NCI-H2227 (cell line): ENCODE data around the gene USP32.
"Not testable (repeated sequence)": the region's sequence is repeated elsewhere in the genome, so short reads cannot be mapped to it uniquely, and the experiment has no call there.

Source experiments
- DNase-seq: peaks from one replicate; lab custom pipeline; 2025; ENCODE audit not compliant: unreplicated experiment; lab: John Stamatoyannopoulos, UW

USP32 gene

DNA sequence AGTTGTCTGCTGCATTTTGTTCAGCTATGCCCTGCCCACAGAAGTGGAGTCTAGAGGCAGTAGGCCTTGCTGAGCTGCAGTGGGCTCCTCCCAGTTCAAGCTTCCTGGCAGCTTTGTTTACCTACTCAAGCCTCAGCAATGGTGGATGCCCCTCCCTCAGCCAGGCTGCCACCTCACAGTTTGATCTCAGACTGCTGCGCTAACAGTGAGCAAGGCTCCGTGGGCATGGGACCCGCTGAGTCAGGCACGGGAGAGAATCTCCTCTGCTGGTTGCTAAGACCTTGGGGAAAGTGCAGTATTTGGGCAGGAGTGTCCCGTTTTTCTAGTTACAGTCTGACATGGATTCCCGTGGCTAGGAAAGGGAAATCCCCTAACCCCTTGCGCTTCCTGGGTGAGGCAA, 49.4 kb downstream of the USP32 start:
- DNase-seq = not testable (repeated sequence)

DNA sequence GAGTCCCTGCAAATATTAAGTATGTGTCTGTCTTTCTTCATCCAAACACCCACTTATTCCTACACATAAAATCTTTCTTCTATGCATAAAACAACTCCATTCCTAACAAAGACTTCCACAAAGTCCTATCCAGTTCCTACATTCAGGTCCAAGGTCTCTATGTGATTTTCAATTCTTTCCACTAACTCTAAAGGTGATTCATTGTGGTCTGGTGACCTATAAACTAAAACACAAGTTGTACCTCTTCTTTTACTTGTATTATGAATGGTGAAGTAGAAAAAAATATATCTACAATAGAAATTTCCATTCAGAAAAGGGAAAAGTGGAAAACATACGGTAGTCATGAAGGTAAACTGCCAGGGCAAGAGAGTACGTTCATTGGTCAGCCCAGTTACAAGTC, 56.6 kb downstream of the USP32 start:
- DNase-seq = no peak

DNA sequence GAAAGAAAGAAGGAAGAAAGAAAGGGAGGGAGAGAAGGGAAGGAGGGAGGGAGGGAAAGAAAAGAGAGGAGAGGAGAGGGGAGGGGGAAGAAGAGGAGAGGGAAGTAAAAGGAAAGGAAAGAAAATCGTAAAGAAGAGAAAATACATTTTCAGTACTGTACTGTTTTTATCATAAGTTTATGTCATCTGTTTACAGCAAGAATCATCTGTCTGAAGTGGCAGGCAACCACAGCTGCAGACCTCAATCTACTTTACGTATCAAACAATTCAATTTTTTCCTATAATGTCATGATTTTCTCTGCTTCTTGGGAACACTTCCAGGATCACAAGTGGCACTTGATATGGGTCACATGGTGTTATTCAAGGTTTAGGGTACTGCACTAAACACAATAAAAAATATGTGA, 58.3 kb downstream of the USP32 start:
- peak; percentile 60 for DNase-seq

DNA sequence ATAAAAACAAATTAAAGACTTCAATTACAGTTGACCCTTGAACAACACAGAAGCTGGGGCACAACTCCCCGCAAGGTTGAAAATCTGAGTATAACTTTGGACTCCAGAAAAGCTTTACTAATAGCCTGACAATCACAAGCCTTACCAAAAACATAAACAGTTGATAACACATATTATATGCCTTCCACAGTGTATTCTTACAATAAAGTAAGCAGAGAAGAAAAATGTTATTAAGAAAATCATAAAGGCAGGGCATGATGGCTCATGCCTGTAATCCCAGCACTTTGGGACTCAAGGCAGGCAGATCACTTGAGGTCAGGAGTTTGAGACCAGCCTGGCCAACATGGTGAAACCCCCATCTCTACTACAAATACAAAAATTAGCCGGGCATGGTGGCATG, 58.9 kb downstream of the USP32 start:
- DNase-seq = not testable (repeated sequence)

DNA sequence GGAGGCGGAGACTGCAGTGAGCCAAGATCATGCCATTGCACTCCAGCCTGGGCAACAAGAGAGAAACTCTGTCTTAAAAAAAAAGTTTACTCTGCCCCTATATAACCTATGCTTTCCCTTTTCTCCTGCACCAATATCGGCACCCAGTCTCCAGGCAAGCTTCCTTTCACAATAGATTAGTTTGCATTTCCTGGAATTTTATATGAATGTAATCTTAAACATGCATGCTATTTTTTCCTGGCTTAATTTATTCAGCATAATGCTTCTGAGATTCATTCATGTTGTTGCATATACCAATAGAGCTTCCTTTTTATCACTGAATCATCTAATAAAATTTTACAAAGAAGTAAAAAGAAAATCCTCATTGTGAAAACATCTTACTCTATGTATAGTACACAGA, 59.4 kb downstream of the USP32 start:
- DNase-seq = no peak

DNA sequence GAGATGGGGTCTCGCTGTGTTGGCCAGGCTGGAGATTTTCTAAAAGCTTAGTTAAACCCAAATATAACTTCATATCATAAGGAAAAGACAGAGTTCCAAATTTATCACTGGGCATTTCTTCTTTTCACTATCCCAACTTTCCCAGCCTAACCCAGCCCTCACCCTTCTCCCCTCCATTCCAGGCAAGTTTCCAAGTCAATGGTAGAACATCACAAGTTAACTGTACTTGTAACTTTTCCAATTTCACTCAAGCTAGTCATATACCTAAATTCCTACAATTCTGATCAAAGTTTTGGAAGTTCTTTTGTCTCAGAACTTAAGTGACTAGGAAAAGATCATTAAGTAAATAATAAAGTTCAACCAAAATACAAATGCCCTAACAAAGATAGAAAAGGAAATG, 61.2 kb downstream of the USP32 start:
- DNase-seq = no peak

DNA sequence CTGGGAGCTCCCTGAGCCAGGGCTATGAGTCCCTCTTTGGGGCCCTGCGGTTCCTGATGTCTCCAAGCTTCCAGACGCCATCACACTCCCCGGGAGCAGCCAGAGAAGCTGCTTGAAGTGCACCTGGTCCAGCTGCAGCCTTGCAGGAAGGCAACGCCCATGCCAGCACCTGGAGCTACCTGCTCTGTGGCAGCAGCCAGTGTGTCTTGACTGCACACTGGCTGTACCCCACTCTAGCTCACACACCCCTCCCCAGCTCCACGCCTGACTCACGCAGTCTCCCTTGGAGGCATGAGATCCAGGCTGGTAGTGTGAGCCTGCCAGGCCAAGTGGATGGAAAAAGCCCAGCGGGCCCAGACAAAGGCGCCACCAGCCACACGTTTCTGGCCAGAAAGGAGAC, 63.3 kb downstream of the USP32 start:
- DNase-seq = no peak

DNA sequence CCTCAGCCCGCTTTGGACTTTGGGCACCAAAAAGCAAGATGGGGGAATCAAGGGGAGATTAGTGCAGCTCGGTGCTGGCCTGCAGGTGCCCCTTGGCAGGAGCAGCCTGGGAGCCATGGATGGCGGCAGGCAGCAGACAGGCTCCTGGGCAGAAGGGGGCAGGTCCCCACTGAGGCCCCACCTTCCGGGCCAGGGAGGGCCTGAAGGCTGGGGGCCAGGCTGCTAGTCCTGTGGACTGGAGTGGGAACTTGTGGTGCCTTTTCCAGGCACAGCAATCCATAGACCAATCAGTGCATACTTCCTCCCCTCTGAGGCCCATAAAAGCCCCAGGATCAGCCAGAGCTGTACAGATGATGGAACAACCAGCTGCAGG, 64.0 kb downstream of the USP32 start:
- no peak for DNase-seq

DNA sequence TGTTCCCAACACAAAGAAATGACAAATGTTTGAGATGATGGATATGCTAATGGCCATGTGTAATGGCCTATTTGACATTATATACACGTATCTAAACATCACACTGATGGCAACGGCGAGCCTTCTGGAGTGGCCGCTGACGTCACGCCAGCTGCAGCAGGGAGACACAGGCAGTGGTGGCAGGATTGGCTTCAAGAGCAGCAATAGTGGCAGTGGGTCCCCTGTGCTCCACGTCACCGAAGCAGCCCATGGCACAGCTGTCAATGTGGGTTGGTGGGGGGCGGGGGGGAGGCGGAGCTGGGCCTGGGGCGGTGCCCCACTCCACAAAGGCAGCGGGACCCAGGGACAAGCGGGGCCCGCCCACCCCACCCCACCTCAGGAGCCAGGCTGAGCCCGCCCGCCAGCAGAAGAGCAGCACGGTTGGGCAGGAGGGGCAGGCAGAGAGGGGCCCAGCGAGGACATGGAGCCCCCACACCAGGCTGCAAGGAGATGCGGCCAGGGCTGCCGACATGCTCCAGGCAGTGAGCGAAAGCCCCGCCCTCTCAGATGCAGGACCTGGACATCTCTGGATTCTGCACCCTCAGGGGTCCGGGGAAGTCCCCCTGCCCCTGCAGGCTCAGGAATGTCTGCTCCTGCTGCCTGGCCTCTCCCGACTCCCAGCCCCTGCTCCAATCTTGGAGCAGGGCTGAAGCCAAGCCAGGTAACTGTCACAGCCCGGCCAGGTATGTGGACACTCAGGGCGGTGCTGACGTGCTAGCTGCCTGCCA, 64.6 kb downstream of the USP32 start:
- peak; percentile 52 for DNase-seq

DNA sequence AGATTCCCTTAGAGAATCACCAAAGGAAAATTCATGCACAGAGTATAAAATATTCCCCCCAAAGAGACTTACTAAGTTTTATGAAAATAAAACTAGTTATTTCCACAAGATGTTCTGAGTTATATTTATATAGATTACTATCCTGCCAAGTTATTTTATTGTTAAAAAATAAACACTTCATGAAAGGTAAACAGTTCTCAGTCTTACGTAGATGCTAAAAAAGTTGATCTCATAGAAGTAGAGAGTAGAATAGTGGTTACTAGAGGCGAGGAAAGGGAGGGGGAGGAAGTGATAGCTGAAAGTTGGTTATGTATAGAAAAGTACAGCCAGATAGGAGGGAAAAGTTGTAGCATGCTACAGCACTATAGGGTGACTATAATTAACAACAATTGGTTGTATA, 65.2 kb downstream of the USP32 start:
- no peak for DNase-seq

DNA sequence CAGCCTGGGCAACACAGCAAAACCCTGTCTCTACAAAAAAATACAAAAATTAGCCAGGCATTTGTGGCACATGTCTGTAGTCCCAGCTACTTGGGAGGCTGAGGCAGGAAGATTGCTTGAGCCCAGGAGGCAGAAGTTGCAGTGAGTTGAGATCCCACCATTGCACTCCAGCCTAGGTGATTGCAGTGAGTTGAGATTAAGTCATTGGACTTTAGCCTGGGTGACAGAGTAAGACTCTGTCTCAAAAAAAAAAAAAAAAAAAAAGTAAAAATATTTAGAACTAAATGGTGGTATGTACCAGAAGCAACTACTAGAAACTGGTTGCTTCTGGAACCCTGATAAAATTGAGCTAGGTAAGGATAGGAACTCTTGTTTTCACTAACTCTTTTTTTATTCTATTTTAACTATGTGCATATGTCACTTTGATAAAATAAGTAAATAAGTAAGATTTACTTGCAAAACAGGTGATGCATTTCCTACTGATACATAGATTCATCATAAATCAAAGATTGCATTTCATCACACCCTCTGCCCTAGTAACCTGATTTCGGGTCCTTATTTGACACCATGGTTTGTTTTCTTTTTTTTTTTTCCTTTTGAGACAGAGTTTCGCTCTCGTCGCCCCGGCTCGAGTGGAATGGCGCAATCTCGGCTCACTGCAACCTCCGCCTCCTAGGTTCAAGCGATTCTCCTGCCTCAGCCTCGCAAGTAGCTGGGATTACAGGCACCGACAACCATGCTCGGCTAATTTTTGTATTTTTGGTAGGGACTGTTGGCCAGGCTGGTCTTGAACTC, 66.0 kb downstream of the USP32 start:
- no peak for DNase-seq

DNA sequence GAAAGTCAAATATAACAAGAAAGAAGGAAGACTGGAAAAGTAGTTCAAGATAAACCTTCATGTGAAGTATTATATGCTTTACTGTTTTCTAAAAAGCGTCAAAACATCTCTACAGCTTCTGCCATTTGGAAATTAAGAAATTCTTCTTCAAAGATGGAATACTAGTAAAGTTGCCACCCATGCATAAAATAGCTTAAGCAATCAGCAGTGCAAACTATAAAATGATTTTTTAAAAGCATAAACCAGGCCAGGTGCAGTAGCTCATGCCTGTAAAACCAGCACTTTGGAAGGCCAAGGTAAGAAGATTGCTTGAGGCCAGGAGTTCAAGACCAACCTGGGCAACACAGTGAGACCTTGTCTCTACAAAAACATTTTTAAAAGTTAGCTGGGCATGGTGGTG, 68.2 kb downstream of the USP32 start:
- no peak for DNase-seq

DNA sequence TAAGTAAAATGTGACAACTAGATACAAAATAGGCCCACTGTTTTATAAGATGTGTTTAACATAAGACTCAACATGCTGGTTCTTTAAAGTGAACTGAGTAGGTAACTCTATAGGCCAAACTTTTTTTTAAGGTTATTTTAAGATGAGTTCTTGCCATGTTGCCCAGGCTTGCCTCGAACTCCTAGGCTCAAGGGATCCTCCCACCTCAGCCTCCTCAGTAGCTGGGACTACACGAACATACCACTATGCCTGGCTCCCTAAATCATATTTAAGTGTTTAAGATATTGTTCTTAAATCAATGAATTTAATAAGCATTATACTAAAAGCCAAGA, 69.9 kb downstream of the USP32 start:
- DNase-seq = no peak

DNA sequence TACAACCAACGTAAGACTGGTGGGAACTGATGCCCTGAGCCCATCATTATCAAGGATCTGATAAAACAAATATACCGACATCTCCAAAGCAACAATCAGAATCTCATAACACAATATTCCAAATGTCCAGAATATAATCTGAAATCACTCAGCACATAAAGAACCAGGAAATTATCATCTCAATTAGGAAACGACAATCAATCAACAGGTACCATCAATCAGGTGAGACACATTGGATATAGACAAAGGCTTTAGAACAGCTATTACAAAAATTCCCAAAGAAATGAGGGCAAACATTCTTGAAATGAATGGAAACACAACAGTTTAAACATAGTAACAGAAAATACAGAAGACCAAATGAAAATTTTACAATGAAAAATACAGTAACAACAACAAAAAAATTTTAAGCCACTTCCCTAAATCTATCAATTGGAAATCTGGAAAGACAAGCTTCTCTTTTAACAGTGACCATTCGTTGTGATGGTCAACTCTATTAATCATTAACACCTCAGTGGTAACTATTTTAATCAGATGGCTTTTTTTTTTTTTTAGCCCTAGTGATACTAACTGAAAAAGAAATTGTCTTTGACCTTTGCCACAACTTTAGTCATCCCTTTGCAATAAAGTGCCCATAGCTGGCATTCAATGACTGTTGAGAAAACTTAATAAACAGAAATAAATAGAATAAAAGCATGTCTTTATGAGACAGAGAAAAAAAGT, 70.4 kb downstream of the USP32 start:
- no peak for DNase-seq

DNA sequence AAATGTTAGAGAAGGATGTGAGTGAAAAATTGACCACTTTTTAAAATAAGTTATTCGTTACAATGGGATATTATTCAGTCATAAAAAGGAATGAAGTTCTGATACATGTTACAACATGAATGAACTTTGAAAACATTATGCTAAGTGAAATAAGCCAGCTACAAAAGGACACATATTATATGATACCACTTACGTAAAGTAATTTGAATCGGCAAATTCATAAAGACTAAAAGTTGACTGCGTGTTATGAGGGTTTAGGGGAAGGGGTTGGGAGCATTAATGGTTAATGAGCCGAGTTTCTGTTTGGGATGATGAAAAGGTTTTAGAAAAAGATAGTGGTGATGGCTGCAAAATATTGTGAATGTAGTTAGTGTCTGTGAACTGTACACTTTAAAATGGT, 73.1 kb downstream of the USP32 start:
- no peak for DNase-seq

DNA sequence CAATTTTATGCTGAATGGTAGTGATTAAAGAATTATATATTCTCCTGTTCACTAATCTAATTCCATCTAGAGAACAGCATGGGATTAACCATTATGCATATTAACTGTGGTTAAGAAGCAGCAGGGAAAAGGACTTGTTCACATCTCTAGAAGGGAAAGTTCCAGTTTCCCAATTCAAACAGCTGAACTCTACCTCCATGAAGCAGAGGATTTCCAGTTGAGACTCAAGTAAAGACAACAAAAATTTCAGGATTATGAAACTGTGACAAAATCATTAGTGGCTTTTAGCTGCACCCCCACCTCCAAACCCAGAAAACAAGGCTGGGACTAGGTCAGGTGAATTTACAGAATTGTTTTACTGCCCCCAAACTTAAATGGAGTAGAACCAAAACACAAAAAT, 73.6 kb downstream of the USP32 start:
- DNase-seq = no peak

DNA sequence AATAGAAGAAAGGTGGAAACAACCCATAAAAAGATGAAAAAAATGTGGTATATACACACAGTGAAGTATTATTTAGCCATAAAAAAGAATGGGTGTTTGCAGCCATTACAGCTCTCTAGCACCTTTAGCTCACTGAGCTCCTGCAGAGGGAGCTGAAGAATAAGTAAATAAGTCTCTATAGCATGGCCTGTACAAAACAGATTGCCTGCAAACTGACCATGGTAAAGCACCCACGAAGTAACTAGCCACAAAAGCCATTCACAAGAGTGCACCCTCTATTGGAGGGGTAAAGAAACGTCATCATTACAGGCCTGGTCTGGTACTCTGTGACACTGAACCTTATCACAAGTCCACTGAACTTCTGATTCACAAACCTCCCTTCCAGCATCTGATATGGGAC, 76.3 kb downstream of the USP32 start:
- no peak for DNase-seq

DNA sequence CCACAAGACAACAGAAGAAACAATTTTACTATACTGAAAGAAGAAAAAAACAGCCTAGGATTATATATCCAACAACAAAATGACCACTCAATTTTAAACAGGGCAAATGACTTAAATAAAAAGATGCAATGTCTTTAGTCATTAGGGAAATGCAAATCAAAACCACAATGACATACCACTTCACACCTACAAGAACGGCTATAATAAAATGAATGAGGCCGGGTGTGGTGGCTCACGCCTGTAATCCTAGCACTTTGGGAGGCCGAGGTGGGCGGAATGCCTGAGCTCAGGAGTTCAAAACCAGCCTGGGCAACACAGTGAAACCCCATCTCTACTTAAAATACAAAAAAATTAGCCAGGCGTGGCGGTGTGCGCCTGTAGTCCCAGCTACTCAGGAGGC, 77.0 kb downstream of the USP32 start:
- DNase-seq = not testable (repeated sequence)

DNA sequence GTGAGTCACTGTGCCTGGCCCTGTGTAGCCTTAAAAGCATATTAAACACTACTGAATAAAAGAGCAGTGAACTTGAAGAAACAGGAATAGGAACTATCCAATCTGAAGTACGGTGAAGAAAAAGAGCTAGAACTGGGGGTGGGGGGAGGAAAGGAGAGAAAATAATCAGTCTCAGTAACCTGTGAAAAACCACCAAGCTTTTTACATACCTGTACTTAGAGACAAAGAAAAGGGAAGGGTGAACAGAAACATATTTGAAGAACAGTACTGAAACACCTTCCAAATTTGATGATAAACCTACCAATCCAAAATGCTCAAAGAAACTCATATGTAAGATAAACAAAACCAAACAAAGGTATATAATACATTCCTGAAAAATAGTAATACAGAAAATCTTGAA, 77.5 kb downstream of the USP32 start:
- no peak for DNase-seq

DNA sequence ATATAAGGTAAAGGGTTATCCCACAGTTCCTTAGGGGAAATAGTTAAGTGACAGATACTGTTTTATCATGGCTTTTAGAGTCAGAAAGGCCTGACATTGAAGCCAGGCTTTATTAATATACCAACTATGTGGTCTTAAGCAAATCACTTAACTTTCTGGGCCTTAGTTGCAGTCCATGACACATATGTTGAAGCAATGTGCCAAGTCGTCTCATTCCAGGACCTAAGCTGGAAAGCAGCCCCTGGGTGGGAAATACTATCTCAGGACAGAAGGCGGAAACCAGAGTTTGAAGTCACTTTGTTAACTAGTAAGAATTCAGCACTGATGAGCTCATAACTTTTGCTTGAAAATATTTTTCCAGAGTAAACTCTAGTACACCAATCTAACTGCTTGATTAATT, 80.0 kb downstream of the USP32 start:
- no peak for DNase-seq

DNA sequence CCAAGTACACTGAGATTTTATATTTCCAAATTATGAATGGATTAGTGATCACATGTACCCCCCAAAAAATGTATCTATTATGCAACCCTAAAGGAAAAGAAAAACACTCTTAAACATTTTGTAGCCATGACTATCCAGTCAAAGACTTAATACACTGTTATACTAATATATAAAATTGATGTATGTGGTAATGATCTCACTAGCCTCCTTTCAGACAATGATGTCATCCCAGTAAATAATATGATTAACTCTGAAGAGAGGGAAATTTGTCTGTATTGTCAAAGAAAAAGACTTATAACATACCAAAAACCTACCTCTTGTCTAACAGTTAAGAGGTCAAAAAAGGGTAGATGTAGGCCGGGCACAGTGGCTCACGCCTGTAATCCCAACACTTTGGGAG, 80.7 kb downstream of the USP32 start:
- no peak for DNase-seq

DNA sequence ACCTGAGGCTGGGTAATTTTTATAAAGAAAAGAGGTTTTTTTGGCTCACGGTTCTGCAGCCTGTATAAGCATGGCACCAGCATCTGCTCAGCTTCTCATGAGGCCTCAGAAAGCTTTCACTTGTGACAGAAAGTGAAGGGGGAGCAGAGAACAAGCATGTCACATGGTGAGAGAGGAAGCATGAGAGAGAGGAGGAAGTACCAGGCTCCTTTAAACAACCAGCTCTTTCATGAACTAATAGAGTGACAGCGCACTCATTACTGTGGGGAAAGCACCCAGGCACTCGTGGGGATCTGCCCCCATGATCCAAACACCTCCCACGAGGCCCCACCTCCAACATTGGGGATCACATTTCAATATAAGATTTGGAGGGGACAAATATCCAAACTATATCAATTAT, 86.8 kb downstream of the USP32 start:
- no peak for DNase-seq
